A549 (cell line): ENCODE data around the gene TMEM235. TPM values are rescaled to one million over a fixed set of nuclear protein-coding genes. Genes with fewer than 3 reads are reported as not detected.

ENCODE experiments used
- ATAC-seq, 2 experiments: fragments of 200-7000 bp in 1 of 2; fragments of >200 bp in 1 of 2; cut with Nextera tagmentation in 1 of 2; cut with Tn5 transposase in 1 of 2; 3 replicates each; pipeline versions ENCODE4 v1.8.0 to v1.9.1; 2018 to 2020; ENCODE audit warnings: mild to moderate bottlenecking in 1 of 2, moderate library complexity in 1 of 2
- CTCF ChIA-PET: fragments of 300-600 bp; sonication (Branson Sonifier 250); formaldehyde crosslinking; extraction: SDS; loops from one replicate; lab custom pipeline; 2021; ENCODE audit warnings: antibody characterized with exemption, inconsistent platforms; lab: Yijun Ruan, JAX
- POLR2A ChIA-PET: fragments of 350-600 bp; formaldehyde crosslinking; extraction: SDS; loops from one replicate; lab custom pipeline; 2021; ENCODE audit warnings: antibody characterized with exemption, inconsistent platforms; lab: Yijun Ruan, JAX
- DNase-seq, 2 experiments: peaks; one replicate each; pipeline versions ENCODE4 v3.0.0 to v3.0.0-alpha.2; 2011 to 2016; ENCODE audit warnings: low read depth in 1 of 2, low spot score in 1 of 2
- FAIRE-seq: peaks from 2 replicates; lab custom pipeline; 2011; peaks lifted over from hg19 to GRCh38; lab: Jason Lieb, UNC
- H3K27ac ChIP-seq, 2 experiments: fragments of >200 bp; sonication (Bioruptor Twin); formaldehyde crosslinking; 3 replicates each; pipeline ENCODE4 v1.5.1; 2016 to 2017
- H3K4me1 ChIP-seq: fragments of >200 bp; sonication (Bioruptor Twin); formaldehyde crosslinking; 3 replicates; pipeline ENCODE4 v1.6.1; 2016
- H3K4me2 ChIP-seq: fragments of >200 bp; sonication (Bioruptor Twin); formaldehyde crosslinking; 3 replicates; pipeline ENCODE4 v1.6.1; 2016
- H3K4me3 ChIP-seq: fragments of >200 bp; sonication (Bioruptor Twin); formaldehyde crosslinking; 3 replicates; pipeline ENCODE4 v1.5.1; 2016
- H3K9me3 ChIP-seq: fragments of >200 bp; sonication (Bioruptor Twin); formaldehyde crosslinking; 3 replicates; pipeline ENCODE4 v1.6.1; 2016
- BHLHE40 ChIP-seq: IDR thresholded peaks from 2 replicates; pipeline ENCODE4 v1.6.1; 2012; ENCODE audit warnings: low read depth, low read length, inconsistent platforms
- CBX2 ChIP-seq: fragments of 200-600 bp; sonication (generic); IDR thresholded peaks from 2 replicates; pipeline ENCODE4 v1.6.1; 2016; ENCODE audit warnings: low read depth, mild to moderate bottlenecking, borderline replicate concordance
- CEBPB ChIP-seq, 2 experiments: fragments of >200 bp in 1 of 2; sonication (Bioruptor Twin) in 1 of 2; formaldehyde crosslinking in 1 of 2; IDR thresholded peaks; 2 replicates each; pipeline ENCODE4 v1.6.1; 2012 to 2016
- EHF ChIP-seq: fragments of 250-450 bp; sonication (Bioruptor Pico); IDR thresholded peaks from 2 replicates; pipeline ENCODE4 v1.5.0; 2020; ENCODE audit warnings: mild to moderate bottlenecking
- ELK1 ChIP-seq: fragments of 150-350 bp; IDR thresholded peaks from 2 replicates; pipeline ENCODE4 v1.6.1; 2014; ENCODE audit warnings: low read depth, mild to moderate bottlenecking, low read length
- ESRRA ChIP-seq: fragments of 150-350 bp; IDR thresholded peaks from 2 replicates; pipeline ENCODE4 v1.6.1; 2014; ENCODE audit warnings: mild to moderate bottlenecking, low read length, borderline replicate concordance
- FOXS1 ChIP-seq: fragments of 250-450 bp; sonication (Bioruptor Pico); IDR thresholded peaks from 2 replicates; pipeline ENCODE4 v1.5.0; 2020; ENCODE audit warnings: mild to moderate bottlenecking, moderate library complexity
- HOXA7 ChIP-seq: fragments of 250-450 bp; sonication (Bioruptor Pico); IDR thresholded peaks from 2 replicates; pipeline ENCODE4 v1.5.0; 2020; ENCODE audit warnings: mild to moderate bottlenecking, moderate library complexity
- HOXB5 ChIP-seq: fragments of 250-450 bp; sonication (Bioruptor Pico); IDR thresholded peaks from 2 replicates; pipeline ENCODE4 v1.5.0; 2020; ENCODE audit warnings: mild to moderate bottlenecking, moderate library complexity
- JUN ChIP-seq, 2 experiments: fragments of >200 bp; sonication (Bioruptor Twin); formaldehyde crosslinking; IDR thresholded peaks; 2 replicates in 1 of 2; 3 replicates in 1 of 2; pipeline ENCODE4 v1.6.1; 2016 to 2017
- KDM5A ChIP-seq: fragments of 200-600 bp; sonication (generic); IDR thresholded peaks from 2 replicates; pipeline ENCODE4 v1.6.1; 2016; ENCODE audit warnings: antibody characterized with exemption, mild to moderate bottlenecking
- MAFK ChIP-seq: fragments of 450-650 bp; IDR thresholded peaks from 2 replicates; pipeline ENCODE4 v1.6.1; 2014; ENCODE audit not compliant: partially characterized antibody
- MAZ ChIP-seq: fragments of 150-350 bp; IDR thresholded peaks from 2 replicates; pipeline ENCODE4 v1.6.1; 2014; ENCODE audit warnings: antibody characterized with exemption, low read depth, low read length, borderline replicate concordance
- NFE2L2 ChIP-seq: fragments of 150-350 bp; conservative IDR thresholded peaks from 2 replicates; pipeline ENCODE4 v1.6.1; 2014; ENCODE audit warnings: low read length
- PHF8 ChIP-seq: fragments of 200-600 bp; sonication (generic); IDR thresholded peaks from 2 replicates; pipeline ENCODE4 v1.6.1; 2016; ENCODE audit warnings: low read depth, mild to moderate bottlenecking, antibody characterized with exemption, moderate library complexity, borderline replicate concordance
- RCOR1 ChIP-seq: fragments of 150-350 bp; IDR thresholded peaks from 2 replicates; pipeline ENCODE4 v1.6.1; 2014; ENCODE audit warnings: antibody characterized with exemption, low read length, low read depth
- TFCP2L1 ChIP-seq: fragments of 250-450 bp; sonication (Bioruptor Pico); IDR thresholded peaks from 2 replicates; pipeline ENCODE4 v1.5.0; 2021; ENCODE audit warnings: mild to moderate bottlenecking
- ZC3H11A ChIP-seq: fragments of 450-650 bp; IDR thresholded peaks from 2 replicates; pipeline ENCODE4 v1.6.1; 2014; ENCODE audit warnings: antibody characterized with exemption, mild to moderate bottlenecking
- ZNF302 ChIP-seq: fragments of 250-450 bp; sonication (Bioruptor Pico); IDR thresholded peaks from 2 replicates; pipeline ENCODE4 v1.9.0; 2021; ENCODE audit warnings: inconsistent platforms, mild to moderate bottlenecking, moderate library complexity
- WGBS: methylation state at CpG from one replicate; pipeline ENCODE4 v1.1.6; 2017; ENCODE audit errors: missing lambda C conversion rate; 5-methylcytosine and 5-hydroxymethylcytosine counted together
- polyA plus RNA-seq, 4 experiments: library from polyadenylated mRNA; depleted of rRNA in 3 of 4; stranded (reverse); fragments of >200 nt; fragmentation: RNase III in 1 of 4; extraction: RNeasy Plus Mini Kit Qiagen cat#74134 plus additional on column Dnase treatment in 1 of 4; gene quantifications; 2 replicates in 3 of 4; 3 replicates in 1 of 4; pipeline ENCODE4 v1.2.3, GENCODE V29; 2011 to 2017
- TF ChIP-seq, protein P1 (sequence below): IDR thresholded peaks from 2 replicates; pipeline ENCODE4 v1.6.1; 2012; ENCODE audit warnings: low read depth, borderline replicate concordance
- TF ChIP-seq, protein P2 (sequence below): fragments of 450-650 bp; IDR thresholded peaks from 2 replicates; pipeline ENCODE4 v1.6.1; 2014; ENCODE audit warnings: antibody characterized with exemption
- TF ChIP-seq, protein P3 (sequence below): fragments of 250-450 bp; sonication (Bioruptor Pico); IDR thresholded peaks from 2 replicates; pipeline ENCODE4 v1.5.0; 2020; ENCODE audit warnings: low read depth, mild to moderate bottlenecking, moderate library complexity
- TF ChIP-seq, protein P4 (sequence below): fragments of 200-600 bp; sonication (generic); IDR thresholded peaks from 2 replicates; pipeline ENCODE4 v1.6.1; 2016; ENCODE audit warnings: antibody characterized with exemption, mild to moderate bottlenecking, moderate library complexity

The TMEM235 gene
- polyA plus RNA-seq, 2 of the 4 experiments (the other 2 are of a cell fraction) = not detected

DNA sequence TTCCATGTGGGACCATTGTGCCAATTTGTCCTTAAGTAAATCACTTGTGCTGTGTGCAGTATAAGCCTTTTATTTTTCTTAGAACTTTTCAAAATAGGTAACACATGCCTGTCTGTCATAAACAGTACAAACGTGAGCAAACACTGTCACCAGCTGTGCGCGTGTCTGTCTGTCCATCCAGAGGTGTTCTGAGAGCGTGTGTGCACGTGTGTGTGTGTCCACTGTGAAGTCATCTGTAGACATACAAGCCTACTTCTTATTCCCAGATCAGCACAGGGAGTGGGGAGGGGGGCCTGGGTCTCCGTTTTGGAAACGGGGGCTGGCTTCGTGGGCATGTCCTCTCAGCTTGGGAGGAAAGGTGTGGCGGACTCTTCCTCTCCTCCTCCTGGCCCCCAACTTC, 9.4 kb downstream of the TMEM235 start:
- DNase-seq (no peak), ATAC-seq (peak in 1 of 2 experiments; percentile 4; a peak in 1 of 6 replicates), FAIRE-seq (no peak)
- WGBS = 60% methylated on average over 9 of the region's 9 CpGs
- Histone ChIP-seq H3K4me1 (no peaks in the 10 kb centered on the region), H3K27ac (no peak overlapping the region), H3K9me3 (peaks cover 7% of the 10 kb centered on the region; the same call in 2 of the 3 replicates)
- POLR2A ChIA-PET = interaction anchor here (0.6 kb wide), 1 partner anchor 1042 kb away, joined by 5 read pairs; no protein-coding TSS in a partner anchor
- TF ChIP-seq, protein P1, sequence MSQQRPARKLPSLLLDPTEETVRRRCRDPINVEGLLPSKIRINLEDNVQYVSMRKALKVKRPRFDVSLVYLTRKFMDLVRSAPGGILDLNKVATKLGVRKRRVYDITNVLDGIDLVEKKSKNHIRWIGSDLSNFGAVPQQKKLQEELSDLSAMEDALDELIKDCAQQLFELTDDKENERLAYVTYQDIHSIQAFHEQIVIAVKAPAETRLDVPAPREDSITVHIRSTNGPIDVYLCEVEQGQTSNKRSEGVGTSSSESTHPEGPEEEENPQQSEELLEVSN = no peak
- TF ChIP-seq, all 56 proteins: peak for 0
- CTCF ChIA-PET = interaction anchor here (1.4 to 10.4 kb wide), 3 partner anchors 9 to 181 kb away, joined by 4 to 159 read pairs (median 6); no protein-coding TSS in a partner anchor
- no peak overlapping the region for H3K4me2 ChIP-seq
- no peak overlapping the region for H3K4me3 ChIP-seq

GRCh38 chr17:78241277-78242023, 10.0 kb downstream of the TMEM235 start:
- peak; percentile 69 to 93 for DNase-seq
- CTCF ChIA-PET = interaction anchor here (1.5 to 10.4 kb wide), 2 partner anchors 9 to 180 kb away, joined by 6 to 159 read pairs; no protein-coding TSS in a partner anchor

More at GRCh38 chr17:78241277-78242023, 10.0 kb downstream of the TMEM235 start:
- 67% methylated on average over 13 of the region's 13 CpGs for WGBS
- FAIRE-seq = no peak
- POLR2A ChIA-PET = no interaction called here
- Histone ChIP-seq H3K4me3 (no peak overlapping the region), H3K4me1 (no peaks in the 10 kb centered on the region), H3K27ac (no peak overlapping the region)
- TF ChIP-seq CEBPB (IDR thresholded peaks at IDR 0.05) (no peak), ZNF302 (no peak), CBX2 (no peak), BHLHE40 (no peak), NFE2L2 (no peak), EHF (CRISPR knock-in tag) (no peak), JUN (IDR thresholded peaks at IDR 0.05) (no peak), MAFK (no peak), ELK1 (no peak), HOXB5 (CRISPR knock-in tag) (peak; percentile 74; the same call in 1 of the 2 replicates), KDM5A (no peak), HOXA7 (CRISPR knock-in tag) (no peak), MAZ (no peak), FOXS1 (CRISPR knock-in tag) (0 out of 2 replicates have a peak, but pooled peaks have one; percentile 52), TFCP2L1 (CRISPR knock-in tag) (no peak), ZC3H11A (no peak), PHF8 (no peak), RCOR1 (no peak), ESRRA (no peak)
- TF ChIP-seq, protein P2, sequence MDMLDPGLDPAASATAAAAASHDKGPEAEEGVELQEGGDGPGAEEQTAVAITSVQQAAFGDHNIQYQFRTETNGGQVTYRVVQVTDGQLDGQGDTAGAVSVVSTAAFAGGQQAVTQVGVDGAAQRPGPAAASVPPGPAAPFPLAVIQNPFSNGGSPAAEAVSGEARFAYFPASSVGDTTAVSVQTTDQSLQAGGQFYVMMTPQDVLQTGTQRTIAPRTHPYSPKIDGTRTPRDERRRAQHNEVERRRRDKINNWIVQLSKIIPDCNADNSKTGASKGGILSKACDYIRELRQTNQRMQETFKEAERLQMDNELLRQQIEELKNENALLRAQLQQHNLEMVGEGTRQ = no peak
- TF ChIP-seq, protein P3, sequence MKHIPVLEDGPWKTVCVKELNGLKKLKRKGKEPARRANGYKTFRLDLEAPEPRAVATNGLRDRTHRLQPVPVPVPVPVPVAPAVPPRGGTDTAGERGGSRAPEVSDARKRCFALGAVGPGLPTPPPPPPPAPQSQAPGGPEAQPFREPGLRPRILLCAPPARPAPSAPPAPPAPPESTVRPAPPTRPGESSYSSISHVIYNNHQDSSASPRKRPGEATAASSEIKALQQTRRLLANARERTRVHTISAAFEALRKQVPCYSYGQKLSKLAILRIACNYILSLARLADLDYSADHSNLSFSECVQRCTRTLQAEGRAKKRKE (CRISPR knock-in tag) = peak; percentile 81
- TF ChIP-seq, protein P4, sequence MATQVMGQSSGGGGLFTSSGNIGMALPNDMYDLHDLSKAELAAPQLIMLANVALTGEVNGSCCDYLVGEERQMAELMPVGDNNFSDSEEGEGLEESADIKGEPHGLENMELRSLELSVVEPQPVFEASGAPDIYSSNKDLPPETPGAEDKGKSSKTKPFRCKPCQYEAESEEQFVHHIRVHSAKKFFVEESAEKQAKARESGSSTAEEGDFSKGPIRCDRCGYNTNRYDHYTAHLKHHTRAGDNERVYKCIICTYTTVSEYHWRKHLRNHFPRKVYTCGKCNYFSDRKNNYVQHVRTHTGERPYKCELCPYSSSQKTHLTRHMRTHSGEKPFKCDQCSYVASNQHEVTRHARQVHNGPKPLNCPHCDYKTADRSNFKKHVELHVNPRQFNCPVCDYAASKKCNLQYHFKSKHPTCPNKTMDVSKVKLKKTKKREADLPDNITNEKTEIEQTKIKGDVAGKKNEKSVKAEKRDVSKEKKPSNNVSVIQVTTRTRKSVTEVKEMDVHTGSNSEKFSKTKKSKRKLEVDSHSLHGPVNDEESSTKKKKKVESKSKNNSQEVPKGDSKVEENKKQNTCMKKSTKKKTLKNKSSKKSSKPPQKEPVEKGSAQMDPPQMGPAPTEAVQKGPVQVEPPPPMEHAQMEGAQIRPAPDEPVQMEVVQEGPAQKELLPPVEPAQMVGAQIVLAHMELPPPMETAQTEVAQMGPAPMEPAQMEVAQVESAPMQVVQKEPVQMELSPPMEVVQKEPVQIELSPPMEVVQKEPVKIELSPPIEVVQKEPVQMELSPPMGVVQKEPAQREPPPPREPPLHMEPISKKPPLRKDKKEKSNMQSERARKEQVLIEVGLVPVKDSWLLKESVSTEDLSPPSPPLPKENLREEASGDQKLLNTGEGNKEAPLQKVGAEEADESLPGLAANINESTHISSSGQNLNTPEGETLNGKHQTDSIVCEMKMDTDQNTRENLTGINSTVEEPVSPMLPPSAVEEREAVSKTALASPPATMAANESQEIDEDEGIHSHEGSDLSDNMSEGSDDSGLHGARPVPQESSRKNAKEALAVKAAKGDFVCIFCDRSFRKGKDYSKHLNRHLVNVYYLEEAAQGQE = no peak
- TF ChIP-seq, all 56 proteins: peak for 3
- H3K9me3 ChIP-seq = peaks cover 7% of the 10 kb centered on the region; the same call in 2 of the 3 replicates
- H3K4me2 ChIP-seq = no peak overlapping the region
- ATAC-seq = peak; percentile 44 to 89; a peak in 5 of 6 replicates
